Measurements from ENCODE around the gene CES3.

Gene CES3

GRCh38 chr16:66983033-66983432 lies 22.0 kb downstream of the CES3 start:
- no peak overlapping the region for H3K14ac ChIP-seq (ENCODE audit: low read length in 2 of 2)
- H3K27ac ChIP-seq (ENCODE audit: low read length, poor library complexity, severe bottlenecking): no peak overlapping the region
- H3K4me1 ChIP-seq (ENCODE audit: control insufficient read depth, insufficient read depth, low read depth, low read length): peaks cover 11% of the 10 kb centered on the region
- no peaks in the 10 kb centered on the region for H3K36me3 ChIP-seq (ENCODE audit: control insufficient read depth in 1 of 2, insufficient read depth in 2 of 2, low read depth in 1 of 2, low read length in 2 of 2)
- no peaks in the 10 kb centered on the region for H3K9me3 ChIP-seq (ENCODE audit: control insufficient read depth, low read length)
- 79% methylated on average over 2 of the region's 9 CpGs for WGBS
- H2AK5ac ChIP-seq (ENCODE audit: low read length, severe bottlenecking): no peak overlapping the region
- no peaks in the 10 kb centered on the region for H3K79me1 ChIP-seq (replicated peaks; ENCODE audit: low read length, poor library complexity, severe bottlenecking)
- no peak overlapping the region for H4K91ac ChIP-seq (ENCODE audit: low read length)
- H3K9ac ChIP-seq (ENCODE audit: low read length): no peak overlapping the region
- H3K4ac ChIP-seq (ENCODE audit: low read depth in 1 of 2, low read length in 2 of 2): no peak overlapping the region
- H3K4me3 ChIP-seq (ENCODE audit: insufficient read depth in 1 of 2, low read depth in 1 of 2, low read length in 2 of 2): no peak overlapping the region
- DNase-seq: no peak
- H2BK12ac ChIP-seq (ENCODE audit: low read length in 2 of 2): no peak overlapping the region
- no peak overlapping the region for H2BK5ac ChIP-seq (ENCODE audit: low read depth, low read length, poor library complexity, severe bottlenecking)
- no peak overlapping the region for H3K23ac ChIP-seq (ENCODE audit: low read length in 2 of 2)
- no peaks in the 10 kb centered on the region for H3K27me3 ChIP-seq (ENCODE audit: control insufficient read depth in 1 of 2, insufficient read depth in 1 of 2, low read length in 2 of 2)
- no peak overlapping the region for H2AFZ ChIP-seq (ENCODE audit: low read depth, low read length)
- H2BK120ac ChIP-seq (ENCODE audit: low read depth, low read length): no peak overlapping the region
- H3K18ac ChIP-seq (ENCODE audit: low read depth in 1 of 2, low read length in 2 of 2): no peak overlapping the region
- H4K8ac ChIP-seq (ENCODE audit: low read length): no peak overlapping the region
- H2BK15ac ChIP-seq (ENCODE audit: low read depth, poor library complexity, severe bottlenecking): no peak overlapping the region
- H3K4me2 ChIP-seq (ENCODE audit: low read length, poor library complexity, severe bottlenecking): no peak overlapping the region

- H3K36me3 ChIP-seq (ENCODE audit: control insufficient read depth in 1 of 2, insufficient read depth in 2 of 2, low read depth in 1 of 2, low read length in 2 of 2): no peaks in the 10 kb centered on the region
- H3K14ac ChIP-seq (ENCODE audit: low read length in 2 of 2): no peak overlapping the region
- no peak overlapping the region for H4K8ac ChIP-seq (ENCODE audit: low read length)
- no peak overlapping the region for H2AK5ac ChIP-seq (ENCODE audit: low read length, severe bottlenecking)
- no peak for DNase-seq
- H2AFZ ChIP-seq (ENCODE audit: low read depth, low read length): no peak overlapping the region
- no peak overlapping the region for H2BK12ac ChIP-seq (ENCODE audit: low read length in 2 of 2)
- H3K4ac ChIP-seq (ENCODE audit: low read depth in 1 of 2, low read length in 2 of 2): no peak overlapping the region
- H3K4me2 ChIP-seq (ENCODE audit: low read length, poor library complexity, severe bottlenecking): no peak overlapping the region
- no peaks in the 10 kb centered on the region for H3K9me3 ChIP-seq (ENCODE audit: control insufficient read depth, low read length)
- 77% methylated on average over 4 of the region's 4 CpGs for WGBS
- no peak overlapping the region for H3K4me3 ChIP-seq (ENCODE audit: insufficient read depth in 1 of 2, low read depth in 1 of 2, low read length in 2 of 2)
- no peak overlapping the region for H2BK5ac ChIP-seq (ENCODE audit: low read depth, low read length, poor library complexity, severe bottlenecking)
- H3K79me1 ChIP-seq (replicated peaks; ENCODE audit: low read length, poor library complexity, severe bottlenecking): no peaks in the 10 kb centered on the region
- no peak overlapping the region for H3K27ac ChIP-seq (ENCODE audit: low read length, poor library complexity, severe bottlenecking)
- H3K4me1 ChIP-seq (ENCODE audit: control insufficient read depth, insufficient read depth, low read depth, low read length): peaks cover 7% of the 10 kb centered on the region
- H3K27me3 ChIP-seq (ENCODE audit: control insufficient read depth in 1 of 2, insufficient read depth in 1 of 2, low read length in 2 of 2): no peaks in the 10 kb centered on the region
- H3K18ac ChIP-seq (ENCODE audit: low read depth in 1 of 2, low read length in 2 of 2): no peak overlapping the region
- no peak overlapping the region for H3K23ac ChIP-seq (ENCODE audit: low read length in 2 of 2)
- H2BK15ac ChIP-seq (ENCODE audit: low read depth, poor library complexity, severe bottlenecking): no peak overlapping the region
- no peak overlapping the region for H2BK120ac ChIP-seq (ENCODE audit: low read depth, low read length)
- H3K9ac ChIP-seq (ENCODE audit: low read length): no peak overlapping the region
- H4K91ac ChIP-seq (ENCODE audit: low read length): no peak overlapping the region
Observed at GRCh38 chr16:66984892-66985311, 23.8 kb downstream of the CES3 start.

GRCh38 chr16:66986559-66986958 lies 25.5 kb downstream of the CES3 start:
- 93% methylated on average over 5 of the region's 6 CpGs for WGBS

GRCh38 chr16:66988197-66988788 lies 27.2 kb downstream of the CES3 start, which contains the start of gene CES4A:
TSS of gene CES4A (plus strand) at chr16:66988589. CDS start at chr16:66988773, 184 bp downstream.
- no peak within 1 kb of the TSS for H4K91ac ChIP-seq (ENCODE audit: low read length)
- H2BK15ac ChIP-seq (ENCODE audit: low read depth, poor library complexity, severe bottlenecking): no peak within 1 kb of the TSS
- H3K9me3 ChIP-seq (ENCODE audit: control insufficient read depth, low read length): no peaks in the 10 kb centered on the region
- H3K9ac ChIP-seq (ENCODE audit: low read length): peak within 1 kb of the TSS; percentile 8
- H3K4ac ChIP-seq (ENCODE audit: low read depth in 1 of 2, low read length in 2 of 2): no peak within 1 kb of the TSS
- H4K8ac ChIP-seq (ENCODE audit: low read length): no peak within 1 kb of the TSS
- H3K79me1 ChIP-seq (replicated peaks; ENCODE audit: low read length, poor library complexity, severe bottlenecking): no peaks in the 10 kb centered on the region
- H3K23ac ChIP-seq (ENCODE audit: low read length in 2 of 2): peak within 1 kb of the TSS in 1 of 2 experiments; percentile 15
- H3K14ac ChIP-seq (ENCODE audit: low read length in 2 of 2): peak within 1 kb of the TSS in 1 of 2 experiments; percentile 50
- peak within 1 kb of the TSS in 1 of 2 experiments; percentile 11 for H3K4me3 ChIP-seq (ENCODE audit: insufficient read depth in 1 of 2, low read depth in 1 of 2, low read length in 2 of 2)
- peak; percentile 77 for DNase-seq
- H2BK5ac ChIP-seq (ENCODE audit: low read depth, low read length, poor library complexity, severe bottlenecking): no peak within 1 kb of the TSS
- no peak within 1 kb of the TSS for H2BK120ac ChIP-seq (ENCODE audit: low read depth, low read length)
- peaks cover 7% of the 10 kb centered on the region for H3K4me1 ChIP-seq (ENCODE audit: control insufficient read depth, insufficient read depth, low read depth, low read length)
- H3K36me3 ChIP-seq (ENCODE audit: control insufficient read depth in 1 of 2, insufficient read depth in 2 of 2, low read depth in 1 of 2, low read length in 2 of 2): no peaks in the 10 kb centered on the region
- H3K27ac ChIP-seq (ENCODE audit: low read length, poor library complexity, severe bottlenecking): no peak within 1 kb of the TSS
- H3K27me3 ChIP-seq (ENCODE audit: control insufficient read depth in 1 of 2, insufficient read depth in 1 of 2, low read length in 2 of 2): peaks cover 0 to 4% of the 10 kb centered on the region in 2 experiments
- no peak within 1 kb of the TSS for H2AK5ac ChIP-seq (ENCODE audit: low read length, severe bottlenecking)
- 74% methylated on average over 11 of the region's 11 CpGs for WGBS
- H2BK12ac ChIP-seq (ENCODE audit: low read length in 2 of 2): no peak within 1 kb of the TSS
- H3K4me2 ChIP-seq (ENCODE audit: low read length, poor library complexity, severe bottlenecking): no peak within 1 kb of the TSS
- no peak within 1 kb of the TSS for H2AFZ ChIP-seq (ENCODE audit: low read depth, low read length)
- no peak within 1 kb of the TSS for H3K18ac ChIP-seq (ENCODE audit: low read depth in 1 of 2, low read length in 2 of 2)

More at GRCh38 chr16:66986559-66986958, 25.5 kb downstream of the CES3 start:
- H2BK120ac ChIP-seq (ENCODE audit: low read depth, low read length): no peak overlapping the region
- H3K27ac ChIP-seq (ENCODE audit: low read length, poor library complexity, severe bottlenecking): no peak overlapping the region
- no peak overlapping the region for H2BK12ac ChIP-seq (ENCODE audit: low read length in 2 of 2)
- no peak overlapping the region for H3K4ac ChIP-seq (ENCODE audit: low read depth in 1 of 2, low read length in 2 of 2)
- peaks cover 7% of the 10 kb centered on the region for H3K4me1 ChIP-seq (ENCODE audit: control insufficient read depth, insufficient read depth, low read depth, low read length)
- no peaks in the 10 kb centered on the region for H3K36me3 ChIP-seq (ENCODE audit: control insufficient read depth in 1 of 2, insufficient read depth in 2 of 2, low read depth in 1 of 2, low read length in 2 of 2)
- no peak overlapping the region for H3K18ac ChIP-seq (ENCODE audit: low read depth in 1 of 2, low read length in 2 of 2)
- H4K91ac ChIP-seq (ENCODE audit: low read length): no peak overlapping the region
- H3K14ac ChIP-seq (ENCODE audit: low read length in 2 of 2): no peak overlapping the region
- no peak overlapping the region for H3K9ac ChIP-seq (ENCODE audit: low read length)
- H3K9me3 ChIP-seq (ENCODE audit: control insufficient read depth, low read length): no peaks in the 10 kb centered on the region
- H2AK5ac ChIP-seq (ENCODE audit: low read length, severe bottlenecking): no peak overlapping the region
- H3K4me2 ChIP-seq (ENCODE audit: low read length, poor library complexity, severe bottlenecking): no peak overlapping the region
- no peaks in the 10 kb centered on the region for H3K27me3 ChIP-seq (ENCODE audit: control insufficient read depth in 1 of 2, insufficient read depth in 1 of 2, low read length in 2 of 2)
- H4K8ac ChIP-seq (ENCODE audit: low read length): no peak overlapping the region
- no peak overlapping the region for H2BK5ac ChIP-seq (ENCODE audit: low read depth, low read length, poor library complexity, severe bottlenecking)
- no peak overlapping the region for H3K23ac ChIP-seq (ENCODE audit: low read length in 2 of 2)
- no peak for DNase-seq
- H3K79me1 ChIP-seq (replicated peaks; ENCODE audit: low read length, poor library complexity, severe bottlenecking): no peaks in the 10 kb centered on the region
- no peak overlapping the region for H3K4me3 ChIP-seq (ENCODE audit: insufficient read depth in 1 of 2, low read depth in 1 of 2, low read length in 2 of 2)
- no peak overlapping the region for H2AFZ ChIP-seq (ENCODE audit: low read depth, low read length)
- no peak overlapping the region for H2BK15ac ChIP-seq (ENCODE audit: low read depth, poor library complexity, severe bottlenecking)
